NCI-H2196 treated with DMSO at 0.1 percent for 48 hours (cell line): Measurements from ENCODE around the gene CWC22.
A peak's percentile ranks its signal among the peaks of the same experiment; 100 is the strongest.
"Not testable (repeated sequence)": the region's sequence is repeated elsewhere in the genome, so short reads cannot be mapped to it uniquely, and the experiment has no call there.

Source experiments
- DNase-seq: peaks from one replicate; lab custom pipeline; 2025; ENCODE audit not compliant: unreplicated experiment; lab: John Stamatoyannopoulos, UW

CWC22 gene

DNA sequence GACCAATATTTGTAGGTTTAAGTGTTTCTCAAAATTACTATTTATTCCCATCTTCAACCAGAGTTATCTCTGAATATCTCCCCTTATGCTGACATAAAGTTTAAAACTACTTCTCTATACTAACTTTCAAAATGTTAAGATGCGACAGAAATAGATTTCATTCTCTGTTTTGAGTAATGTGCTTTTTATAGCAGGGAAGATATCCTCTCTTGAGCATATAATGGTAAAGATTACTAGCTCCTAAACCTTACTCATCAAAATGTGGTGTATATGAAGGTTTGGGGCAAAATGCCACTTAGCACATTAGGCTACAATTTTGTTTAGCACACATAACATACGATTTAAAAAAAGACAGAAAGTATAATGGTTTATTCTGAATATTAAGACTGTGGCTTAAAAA lies 54.4 kb downstream of the CWC22 start:
- DNase-seq = no peak

DNA sequence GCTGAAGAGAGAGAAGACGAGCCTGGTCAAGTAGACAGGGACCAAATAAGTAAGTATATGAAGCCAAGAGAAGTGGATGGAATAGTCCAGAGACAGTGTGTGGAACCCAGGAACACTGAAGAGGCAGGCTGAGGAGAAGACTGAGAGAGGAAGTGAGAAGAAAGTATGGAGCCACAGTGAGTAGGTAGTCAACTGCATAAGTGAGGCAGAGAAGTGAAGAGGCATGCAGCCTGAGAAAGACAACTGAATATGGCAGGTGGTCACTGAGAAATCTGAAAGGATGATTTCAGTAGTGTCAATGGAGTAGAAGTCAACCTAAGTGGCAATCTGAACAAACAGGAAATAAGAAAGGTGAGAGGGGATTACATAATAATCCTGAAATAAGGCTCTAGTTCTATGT lies 55.4 kb downstream of the CWC22 start:
- DNase-seq = no peak

DNA sequence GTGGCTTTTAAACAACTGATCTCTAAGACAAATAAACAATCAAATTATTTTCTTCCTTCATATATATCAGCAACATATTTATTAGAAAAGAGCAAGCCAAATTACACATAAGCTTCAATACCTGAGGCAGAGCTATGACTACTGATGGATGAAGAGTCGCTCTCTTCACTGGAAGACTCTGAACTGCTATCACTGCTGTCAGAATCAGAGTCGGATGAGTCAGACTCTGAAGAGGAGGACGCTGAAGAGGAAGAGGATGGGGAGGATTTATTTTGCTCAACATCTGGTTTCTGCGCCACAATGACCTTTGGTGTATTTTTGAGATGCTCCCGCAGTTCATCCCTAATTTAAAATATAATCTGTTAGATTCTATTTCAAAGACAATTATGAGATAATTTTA lies 56.7 kb downstream of the CWC22 start:
- no peak for DNase-seq

DNA sequence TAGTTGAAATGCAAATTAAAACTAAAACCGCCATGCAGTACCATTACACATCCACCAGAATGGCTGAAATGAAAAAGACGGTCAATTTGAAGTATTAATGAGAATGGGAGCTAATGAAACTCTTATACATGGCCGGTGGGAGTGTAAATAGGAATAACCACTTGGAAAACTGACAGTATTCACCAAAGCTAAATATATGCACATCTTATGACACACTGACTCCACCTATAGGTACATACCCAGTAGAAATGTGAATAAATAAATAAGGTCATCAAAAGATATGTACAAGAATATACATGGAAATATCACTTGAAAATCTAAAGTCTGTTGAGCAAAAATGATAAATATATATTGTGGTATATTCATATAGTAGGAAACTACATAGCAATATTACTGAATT lies 57.7 kb downstream of the CWC22 start:
- no peak for DNase-seq

DNA sequence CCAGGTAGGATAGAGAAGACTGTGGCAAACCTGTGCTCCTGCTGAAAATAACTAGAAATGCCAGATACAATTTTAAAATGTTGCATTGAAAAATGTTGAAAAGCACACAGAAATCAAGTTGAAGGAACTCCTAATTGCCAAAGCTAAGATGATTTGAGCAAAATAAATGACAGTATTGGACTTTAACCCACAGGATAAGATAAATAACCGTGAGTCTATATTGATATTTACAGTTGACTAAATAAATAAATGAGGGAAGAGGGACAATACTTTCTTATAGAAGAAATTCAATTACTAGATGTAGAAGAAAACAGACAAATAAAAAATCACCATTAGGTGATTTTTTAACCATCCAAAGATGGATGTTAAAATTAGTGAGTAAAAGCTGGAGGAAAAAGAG lies 59.0 kb downstream of the CWC22 start:
- no peak for DNase-seq

DNA sequence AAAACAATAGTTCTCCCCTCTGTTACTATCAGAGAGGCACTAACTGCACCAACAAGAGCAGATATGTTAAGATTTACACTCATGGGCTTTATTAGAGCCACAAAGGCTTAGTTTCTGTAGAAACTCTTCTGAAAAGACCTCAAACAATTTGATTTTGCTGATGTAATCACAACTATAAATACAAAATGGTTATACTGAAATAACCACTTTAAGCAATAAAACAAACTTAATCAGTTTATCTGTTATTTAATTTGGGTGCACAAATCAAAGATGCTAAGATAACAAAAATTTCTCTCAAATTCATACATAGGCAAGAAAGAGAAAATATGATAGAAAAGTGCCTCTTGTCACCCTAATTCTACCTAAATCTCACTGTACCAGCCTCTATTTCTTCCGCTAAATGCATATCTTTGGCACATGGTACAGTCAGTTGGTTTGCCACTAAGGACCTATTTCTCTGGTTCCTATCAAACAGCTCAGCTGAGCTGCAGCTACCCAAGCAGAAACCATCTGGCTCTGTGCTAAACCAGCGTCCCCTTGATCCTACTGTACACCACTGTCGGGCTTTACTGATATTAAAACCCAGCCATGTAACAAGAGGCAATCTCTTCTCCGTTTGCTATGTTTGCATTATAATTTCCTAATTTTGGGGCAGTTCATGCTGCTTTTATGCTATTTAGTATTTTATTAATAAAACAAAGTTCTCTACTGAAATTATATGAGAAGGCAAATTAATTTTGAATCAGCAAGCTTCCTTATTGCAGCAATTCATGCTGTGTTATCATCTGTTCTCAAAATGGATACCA lies 60.1 kb downstream of the CWC22 start:
- DNase-seq = no peak

DNA sequence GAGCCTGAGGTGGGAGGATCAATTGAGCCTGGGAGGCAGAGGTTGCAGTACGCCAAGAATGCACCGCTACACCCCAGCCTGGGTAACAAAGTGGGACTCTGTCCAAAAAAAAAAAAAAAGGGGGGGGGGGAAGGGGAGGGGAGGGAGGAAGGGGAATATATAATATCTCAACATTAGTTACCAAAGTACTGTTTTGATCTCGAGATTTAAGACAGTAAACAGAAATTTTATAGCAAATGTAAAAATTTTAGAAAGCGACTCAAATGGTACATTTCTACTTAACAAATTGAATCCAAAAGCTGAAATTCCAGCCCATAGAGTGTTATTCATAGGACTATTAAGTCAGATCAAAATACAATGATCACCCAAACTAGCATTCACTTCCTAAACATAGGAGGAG lies 60.8 kb downstream of the CWC22 start:
- no peak for DNase-seq

DNA sequence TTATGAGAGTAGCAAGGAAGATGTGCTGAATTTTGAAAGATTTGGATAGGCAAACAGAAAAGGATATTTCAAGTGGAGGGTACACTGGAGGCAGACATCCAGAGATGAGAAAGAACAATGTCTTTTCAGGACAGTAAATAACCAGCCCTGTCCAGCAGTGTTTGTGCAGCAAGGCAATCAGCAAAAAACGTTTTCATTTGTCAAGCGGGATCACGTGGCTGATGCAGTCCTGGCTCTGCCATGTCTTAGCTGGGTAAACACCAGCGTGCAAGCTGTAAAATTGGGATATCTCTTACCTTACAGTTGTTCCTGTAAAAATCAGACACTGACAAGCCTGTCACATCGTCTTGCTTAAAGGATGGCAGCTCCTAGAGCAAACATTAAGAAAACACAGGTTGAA lies 67.8 kb downstream of the CWC22 start:
- peak; percentile 7 for DNase-seq

DNA sequence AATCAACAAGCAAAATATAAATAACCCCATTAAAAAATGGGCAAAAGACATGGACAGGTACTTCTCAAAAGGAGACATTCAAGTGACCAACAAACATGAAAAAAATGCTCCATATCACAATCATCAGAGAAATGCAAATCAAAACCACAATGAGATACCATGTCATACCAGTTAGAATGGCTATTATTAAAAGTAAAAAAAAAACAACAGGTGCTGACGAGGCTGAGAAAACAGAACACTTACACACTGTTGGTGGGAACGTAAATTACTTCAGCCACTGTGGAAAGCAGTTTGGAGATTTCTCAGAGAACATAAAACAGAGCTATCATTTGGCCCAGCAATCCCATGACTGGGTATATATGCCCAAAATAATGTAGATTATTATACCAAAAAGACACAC lies 69.1 kb downstream of the CWC22 start:
- DNase-seq = no peak

DNA sequence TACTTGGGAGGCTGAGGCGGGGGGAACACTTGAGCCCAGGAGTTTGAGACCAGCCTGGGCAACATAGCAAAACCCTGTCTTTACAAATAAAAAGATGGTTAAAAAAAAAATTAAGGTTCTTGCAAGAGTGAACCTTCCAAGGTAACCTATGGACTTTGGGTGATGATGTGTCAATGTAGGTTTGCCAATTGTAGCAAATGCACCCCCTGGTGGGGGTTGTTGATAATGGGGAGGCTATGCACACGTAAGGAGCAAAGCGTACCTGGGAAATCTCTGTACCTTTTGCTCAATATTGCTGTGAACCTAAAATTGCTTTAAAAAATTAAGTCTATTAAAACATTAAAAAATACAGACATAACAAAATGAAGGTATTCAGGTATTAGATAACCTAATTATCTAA lies 70.4 kb downstream of the CWC22 start:
- DNase-seq = no peak

DNA sequence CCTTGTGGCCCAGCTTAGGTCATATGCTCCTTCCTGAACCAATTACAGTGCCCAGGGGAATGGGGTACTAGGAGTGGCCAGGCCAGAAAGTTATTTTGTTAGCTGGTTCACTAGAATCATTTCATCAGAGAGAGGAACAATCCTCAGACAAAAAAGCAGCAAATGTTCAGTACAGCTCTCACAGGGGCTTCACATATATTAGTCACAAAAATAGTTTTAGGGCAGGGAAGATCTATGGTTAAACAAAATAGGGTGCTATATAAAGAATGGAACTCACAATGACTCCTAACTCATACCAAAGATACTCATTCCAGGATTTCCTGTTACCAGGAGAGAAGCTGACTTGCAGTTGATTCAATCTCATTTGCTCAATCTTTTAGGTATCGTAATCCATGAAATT lies 71.0 kb downstream of the CWC22 start:
- no peak for DNase-seq

DNA sequence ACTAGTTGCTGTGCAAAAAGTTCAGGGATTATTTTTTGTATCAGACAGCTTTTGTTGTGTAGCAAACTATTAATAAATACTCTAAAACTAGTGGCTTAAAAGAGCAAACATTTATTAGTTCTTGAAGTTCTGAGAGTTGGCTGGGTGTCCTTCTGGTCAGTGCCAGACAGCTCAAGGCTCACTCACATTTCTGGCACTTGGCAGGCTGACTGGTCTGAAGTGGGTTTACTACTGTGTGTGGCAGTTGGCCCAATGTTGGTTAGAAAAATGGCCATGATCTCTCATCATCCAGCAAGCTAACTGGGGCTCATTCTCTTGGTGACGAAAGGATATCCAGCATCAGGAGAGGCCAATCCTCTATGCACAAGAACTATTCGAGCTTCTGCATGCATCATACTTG lies 74.3 kb downstream of the CWC22 start:
- peak; percentile 47 for DNase-seq

DNA sequence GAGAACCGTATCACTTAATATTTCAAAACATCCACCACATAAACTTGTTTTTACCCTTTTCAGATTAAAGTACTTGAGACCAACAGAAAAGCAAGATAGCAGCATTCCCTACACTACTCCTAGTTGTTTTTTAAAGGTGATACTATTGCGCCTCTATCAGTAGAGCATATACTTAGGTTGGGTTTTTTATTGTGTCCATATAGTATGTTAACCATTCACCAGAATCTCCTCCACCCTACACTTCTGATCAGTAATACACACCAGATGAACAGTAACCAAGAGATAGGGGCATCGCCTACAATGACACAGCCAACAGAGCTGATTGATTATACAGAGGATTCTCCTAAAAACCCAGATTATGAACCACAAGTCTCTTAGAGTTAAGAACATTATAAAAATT lies 75.6 kb downstream of the CWC22 start:
- DNase-seq = no peak

DNA sequence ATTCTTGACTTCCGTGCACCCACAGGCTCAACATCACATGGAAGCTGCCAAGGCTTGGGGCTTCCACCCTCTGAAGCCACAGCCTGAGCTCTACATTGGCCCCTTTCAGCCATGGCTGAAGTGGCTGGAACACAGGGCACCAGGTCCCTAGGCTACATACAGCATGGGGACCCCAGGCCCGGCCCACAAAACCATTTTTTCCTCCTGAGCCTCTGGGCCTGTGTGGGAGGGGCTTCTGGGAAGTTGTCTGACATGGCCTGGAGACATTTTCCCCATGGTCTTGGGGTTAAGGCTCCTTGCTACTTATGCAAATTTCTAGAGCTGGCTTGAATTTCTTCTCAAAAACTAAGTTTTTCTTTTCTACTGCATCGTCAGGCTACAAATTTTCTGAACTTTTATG lies 77.1 kb downstream of the CWC22 start:
- not testable (repeated sequence) for DNase-seq

DNA sequence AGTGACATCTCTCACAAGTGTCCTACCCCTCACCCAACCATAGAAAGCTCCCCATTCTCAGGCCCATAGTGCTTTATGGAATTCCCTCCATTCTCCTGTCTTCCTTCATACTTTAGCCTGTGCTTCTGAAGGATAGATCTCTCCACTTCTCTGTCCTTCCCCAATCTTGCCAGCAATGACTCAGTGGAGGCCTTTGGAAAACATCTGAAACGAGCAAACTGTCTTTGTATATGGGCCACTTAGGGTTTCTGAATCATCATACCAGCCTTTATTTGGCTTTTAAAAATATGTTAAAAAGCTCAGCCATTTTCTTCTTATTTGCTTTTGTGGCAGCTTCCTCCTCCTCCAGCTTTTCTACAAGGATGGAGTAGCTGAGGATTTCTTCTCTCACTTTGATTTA lies 80.1 kb downstream of the CWC22 start:
- no peak for DNase-seq

DNA sequence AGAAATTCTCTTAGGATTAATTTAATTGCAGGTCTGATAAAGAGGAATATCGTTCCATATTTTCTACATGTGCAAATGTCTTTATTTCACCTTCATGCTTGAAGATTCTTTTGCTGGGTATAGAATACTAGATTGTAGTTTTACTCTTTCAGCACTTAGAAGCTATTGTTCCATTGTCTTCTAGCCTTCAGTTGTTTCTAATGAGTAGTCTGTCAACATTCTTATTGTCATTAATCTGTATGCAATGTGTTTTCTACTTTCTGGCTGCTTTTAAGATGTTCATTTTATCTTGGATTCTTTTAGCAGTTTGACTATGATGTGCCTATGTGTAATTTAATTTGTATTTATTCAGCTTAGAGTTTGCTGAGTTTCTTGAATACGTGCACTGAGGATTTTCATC lies 81.4 kb downstream of the CWC22 start:
- no peak for DNase-seq

DNA sequence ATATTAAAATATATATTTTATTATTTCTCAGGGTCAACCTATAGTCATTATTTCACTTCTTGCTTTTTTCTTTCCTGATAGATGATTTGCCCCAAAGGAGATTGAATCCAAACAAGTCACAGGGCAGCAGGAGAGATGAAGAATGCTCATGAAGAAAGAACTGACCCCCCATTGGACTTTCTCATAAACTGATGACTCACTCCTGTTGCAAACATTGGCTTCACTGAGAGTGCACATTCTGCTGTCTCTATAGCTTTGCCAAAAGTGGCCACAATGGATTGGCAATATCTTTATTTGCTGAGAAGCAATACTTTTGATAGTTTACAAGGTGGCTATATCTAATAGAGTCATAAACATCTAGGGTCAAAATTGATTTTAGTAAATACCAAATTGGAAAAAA lies 89.8 kb downstream of the CWC22 start:
- no peak for DNase-seq

DNA sequence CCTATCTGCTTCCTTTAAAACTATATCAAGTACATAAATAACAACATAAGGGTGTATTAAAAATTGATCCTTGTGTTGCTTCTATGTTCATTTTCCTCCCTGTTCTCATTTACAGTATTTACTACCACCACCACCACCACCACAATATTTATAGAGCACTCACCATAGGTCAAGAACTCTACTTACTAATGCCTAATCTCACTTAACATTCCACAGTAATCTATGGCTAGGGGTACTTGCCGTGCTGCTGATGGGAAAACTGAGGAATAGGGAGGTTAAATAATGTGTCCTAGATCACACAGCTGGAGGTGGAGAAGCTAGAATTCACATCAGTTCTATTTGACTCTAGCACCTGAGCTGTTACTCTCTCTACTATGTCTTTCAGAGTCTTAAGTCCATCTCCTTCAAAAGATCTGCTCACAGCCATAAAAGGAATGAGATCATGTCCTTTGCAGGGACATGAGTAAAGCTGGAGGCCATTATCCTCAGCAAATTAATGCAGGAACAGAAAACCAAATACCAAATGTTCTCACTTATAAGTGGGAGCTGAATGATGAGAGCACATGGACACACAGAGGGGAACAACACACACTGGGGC lies 91.6 kb downstream of the CWC22 start:
- DNase-seq = no peak

DNA sequence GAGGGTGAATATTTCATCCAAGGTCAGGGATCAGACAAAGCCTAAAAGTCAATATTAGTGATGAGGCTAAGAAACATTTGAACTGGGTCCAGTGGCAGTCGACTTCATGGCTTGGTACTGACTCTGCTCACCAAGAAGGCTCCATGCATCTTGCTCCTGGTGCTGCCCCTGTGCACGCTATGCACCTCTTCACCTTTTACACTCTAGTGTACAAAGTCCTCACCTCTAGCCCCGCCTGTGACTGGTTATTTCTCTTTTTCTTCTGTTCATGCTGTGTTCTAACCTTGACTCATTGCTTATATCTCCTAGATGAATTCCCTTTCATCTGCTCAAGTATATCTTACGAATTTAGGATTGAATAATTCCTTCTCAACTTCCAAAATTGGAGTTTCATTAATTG lies 93.3 kb downstream of the CWC22 start:
- no peak for DNase-seq

DNA sequence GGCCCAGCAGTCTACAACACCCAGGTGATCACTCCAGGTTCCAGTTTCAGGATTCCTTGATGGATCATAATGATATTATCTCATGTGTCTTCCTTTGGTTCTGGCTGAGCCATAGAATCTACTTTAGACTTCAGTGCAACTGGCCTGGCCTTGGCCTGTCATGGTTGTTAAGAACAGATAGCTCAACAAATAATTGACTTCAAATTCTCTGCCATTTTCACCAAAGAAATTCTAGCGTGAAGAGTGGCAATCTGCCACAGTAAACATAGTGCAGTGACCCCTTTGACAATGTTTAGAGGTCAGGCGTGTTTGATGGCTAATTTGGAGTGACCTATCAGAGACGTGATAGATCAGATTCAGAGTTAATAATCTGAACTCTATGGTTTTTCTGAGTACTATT lies 95.5 kb downstream of the CWC22 start:
- no peak for DNase-seq

DNA sequence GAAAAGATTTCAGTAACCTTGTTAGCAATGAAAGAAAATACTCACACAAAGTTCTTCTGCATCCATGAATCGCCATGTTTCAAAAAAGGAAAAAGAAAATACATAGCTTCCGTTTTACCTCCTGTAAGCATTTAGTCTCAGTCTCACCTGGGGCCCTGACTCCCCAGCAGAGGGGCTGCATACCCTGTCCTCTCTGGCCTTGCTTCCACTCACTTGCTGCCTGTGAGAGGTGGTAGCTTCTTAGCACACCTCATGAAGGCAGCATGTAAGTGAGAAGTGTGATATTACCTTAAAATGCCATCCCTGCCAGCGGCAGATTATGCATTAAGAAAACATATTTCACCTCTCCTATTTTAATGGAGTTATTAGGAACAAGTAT lies 96.4 kb downstream of the CWC22 start:
- no peak for DNase-seq

DNA sequence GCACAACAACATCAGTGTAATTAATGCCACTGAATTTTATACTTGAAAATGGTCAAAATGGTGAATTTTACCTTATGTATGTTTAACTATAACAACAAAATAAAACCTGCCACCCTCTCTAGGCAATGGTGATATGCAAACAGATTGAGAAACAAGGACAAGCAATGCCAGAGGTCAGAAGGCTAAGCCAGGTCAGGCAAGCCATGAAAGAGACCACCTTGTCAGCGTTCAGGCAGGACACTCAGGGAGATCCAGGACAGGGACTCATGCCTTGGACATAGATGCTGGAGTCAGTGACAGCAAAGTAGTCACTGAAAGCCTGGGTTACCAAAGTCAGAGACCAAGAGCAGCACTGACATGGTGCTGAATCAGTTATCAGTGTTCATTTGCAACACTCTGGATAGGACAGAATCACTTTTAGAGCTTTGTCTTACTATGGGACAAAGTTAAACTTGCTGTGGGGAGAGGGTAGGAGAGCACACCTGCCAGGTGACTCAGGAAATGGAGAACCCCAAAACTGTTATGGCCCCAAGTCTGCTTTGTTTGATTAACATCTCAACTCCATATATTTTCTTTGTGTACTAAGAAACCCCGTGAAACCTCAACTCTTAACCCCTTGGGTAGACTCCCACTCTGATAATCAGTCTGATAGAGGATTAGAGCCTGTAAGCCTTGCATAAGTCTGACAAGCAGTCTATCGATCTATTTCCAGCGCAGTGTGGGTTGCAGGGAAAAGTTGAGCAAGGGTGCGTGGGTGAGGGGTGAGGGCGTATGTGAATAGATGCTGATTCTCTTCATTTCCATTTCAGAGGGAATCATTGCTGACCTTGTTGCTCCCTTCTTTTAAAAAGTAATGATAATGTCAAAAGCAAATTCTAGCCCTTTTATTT lies 97.0 kb downstream of the CWC22 start:
- no peak for DNase-seq
